ENCODE measurements around the gene CTDSPL2.
"Not testable (repeated sequence)": the region's sequence is repeated elsewhere in the genome, so short reads cannot be mapped to it uniquely, and the experiment has no call there.

The CTDSPL2 gene

DNA sequence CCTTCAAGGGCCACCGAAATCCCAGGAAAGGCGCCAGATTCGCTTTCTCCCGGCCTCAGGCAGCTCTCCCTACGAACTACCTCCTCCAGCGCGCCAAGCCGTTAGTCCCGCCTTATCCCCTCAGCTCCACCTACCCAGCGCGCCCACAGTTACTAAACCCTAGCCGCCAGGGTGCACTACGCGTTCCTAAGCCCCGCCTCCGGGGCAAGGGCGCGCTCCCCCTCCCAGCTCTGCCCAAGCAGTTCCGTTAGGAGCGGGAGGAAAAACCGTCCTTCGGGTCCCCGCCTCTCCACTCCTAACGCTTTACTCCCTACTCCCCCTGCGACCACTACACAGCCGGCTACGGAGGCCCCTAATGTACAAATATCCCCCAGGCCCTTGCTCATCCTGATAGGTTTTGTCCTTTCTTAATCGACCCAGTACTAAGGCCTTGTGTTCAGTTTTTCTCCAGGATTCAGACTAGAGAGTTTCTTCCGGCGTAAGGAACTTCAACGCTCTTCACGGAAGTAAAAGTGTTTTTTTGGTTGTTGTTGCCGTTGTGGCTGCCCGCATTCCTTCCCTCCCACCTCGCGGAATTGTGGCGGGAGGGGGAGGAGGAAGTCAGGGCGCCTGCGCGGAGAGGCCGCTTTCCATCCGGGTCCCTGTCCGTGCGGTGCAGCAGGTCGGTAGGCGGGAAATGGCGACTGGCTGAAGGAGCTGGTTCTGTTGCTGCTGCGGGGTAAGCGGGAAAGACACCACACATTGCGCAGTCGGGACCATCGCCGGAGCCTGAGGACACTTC is at the start of gene CTDSPL2:
Gene CTDSPL2 (plus strand): TSS at position 655 of the 781 bp plus-strand sequence. CDS start 31,386 bp downstream, outside the sequence.
- peak; percentile 90 for DNase-seq

DNA sequence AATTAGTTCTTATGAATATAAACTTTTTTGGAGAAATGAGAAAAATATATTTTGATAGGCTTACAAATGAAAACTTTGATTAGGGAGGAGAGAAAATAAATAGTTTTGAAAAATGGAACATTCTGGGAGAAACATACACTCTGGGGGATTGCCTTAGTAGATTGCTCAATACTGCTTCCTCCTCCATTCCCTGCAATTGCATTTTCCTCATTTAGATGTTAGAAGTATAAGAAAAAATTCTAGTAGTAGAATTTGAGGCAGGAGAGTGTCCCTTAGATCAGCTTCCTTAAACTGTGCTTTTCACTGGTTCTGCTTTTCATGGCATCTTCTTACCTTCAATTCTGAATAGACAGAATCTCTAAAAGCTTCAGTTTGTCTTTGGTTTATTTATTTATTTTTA is 46.2 kb upstream of the CTDSPL2 start:
- DNase-seq, result no peak

DNA sequence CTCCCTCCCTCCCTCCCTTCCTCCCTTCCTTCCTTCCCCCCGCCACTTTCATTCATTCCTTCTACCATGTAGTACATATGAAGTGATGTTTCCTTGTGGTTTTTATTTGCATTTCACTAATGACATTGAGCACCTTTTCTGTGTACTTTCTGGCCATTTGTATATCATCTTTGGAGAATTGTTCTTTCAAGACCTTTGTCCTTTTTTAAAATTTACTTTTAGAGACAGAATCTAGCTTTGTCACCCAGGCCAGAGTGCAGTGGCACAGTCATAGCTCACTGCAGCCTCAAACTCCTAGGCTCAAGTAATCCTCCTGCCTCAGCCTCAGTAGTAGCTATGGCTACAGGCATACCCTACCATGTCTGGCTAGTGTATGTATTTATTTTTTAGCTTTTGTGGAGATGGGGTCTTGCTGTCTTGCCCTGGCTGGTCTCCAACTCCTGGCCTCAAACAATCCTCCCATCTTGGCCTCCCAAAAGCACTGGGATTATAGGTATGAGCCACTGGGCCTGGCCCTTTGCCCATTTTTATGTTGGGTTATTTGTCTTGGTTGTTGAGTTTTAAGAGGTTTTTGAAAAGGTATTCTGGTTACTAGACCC is 42.0 kb upstream of the CTDSPL2 start:
- DNase-seq, result no peak

DNA sequence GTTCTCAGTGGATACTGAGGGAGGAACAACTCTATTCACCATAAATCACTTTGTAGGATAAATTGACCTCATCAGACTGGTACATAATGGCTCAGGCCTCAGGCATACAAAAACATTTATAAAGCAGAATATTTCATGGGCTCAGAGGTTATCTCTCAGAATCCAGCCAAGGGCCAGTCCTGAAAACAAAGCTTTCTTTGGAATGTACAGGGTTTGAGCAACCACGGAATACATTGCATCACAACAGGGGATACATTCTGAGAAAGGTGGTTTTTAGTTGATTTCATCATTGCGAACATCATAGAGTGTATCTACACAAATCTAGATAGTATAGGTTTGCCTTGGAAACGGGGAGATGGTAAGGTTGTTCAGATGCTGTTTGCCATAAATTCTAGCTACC is 33.4 kb upstream of the CTDSPL2 start:
- DNase-seq, result no peak

- no peak for DNase-seq
Measured at GRCh38 chr15:44394562-44394961, 32.9 kb upstream of the CTDSPL2 start.

DNA sequence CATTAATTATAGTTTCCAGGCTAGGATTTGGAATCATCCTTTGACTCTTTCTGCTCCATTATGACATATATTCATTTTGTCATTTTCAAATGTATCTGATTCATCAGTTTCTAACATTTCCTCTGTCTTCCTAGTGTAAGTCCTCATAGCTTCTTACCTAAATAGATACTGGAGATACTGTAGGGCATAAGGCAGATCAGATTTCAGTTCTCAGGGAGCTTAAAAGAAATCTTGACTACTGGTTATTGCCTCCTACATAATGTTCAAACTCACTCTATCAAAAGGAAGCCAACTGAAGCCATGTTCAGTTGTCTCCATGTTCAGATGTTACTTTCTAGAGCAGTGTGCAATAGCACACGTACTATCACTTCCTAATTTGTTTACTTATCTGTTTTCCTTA is 29.6 kb upstream of the CTDSPL2 start:
- no peak for DNase-seq

DNA sequence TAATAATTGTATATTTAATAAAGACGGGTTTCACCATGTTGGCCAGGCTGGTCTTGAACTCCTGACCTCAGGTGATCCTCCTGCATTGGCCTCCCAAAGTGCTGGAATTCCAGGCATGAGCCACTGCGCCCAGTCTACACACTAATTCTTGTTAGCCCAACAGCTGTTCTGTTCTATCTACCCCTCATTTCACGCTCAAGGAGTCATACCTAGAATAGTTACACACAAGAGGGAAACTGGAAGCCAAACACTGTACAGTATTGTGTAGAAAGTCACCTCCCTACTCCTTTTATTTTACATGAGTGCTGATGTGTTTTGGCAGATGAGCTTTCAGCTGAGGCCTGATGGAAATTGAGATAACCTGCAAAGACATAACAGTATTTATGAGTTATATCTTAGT is 13.4 kb upstream of the CTDSPL2 start:
- DNase-seq, result no peak

DNA sequence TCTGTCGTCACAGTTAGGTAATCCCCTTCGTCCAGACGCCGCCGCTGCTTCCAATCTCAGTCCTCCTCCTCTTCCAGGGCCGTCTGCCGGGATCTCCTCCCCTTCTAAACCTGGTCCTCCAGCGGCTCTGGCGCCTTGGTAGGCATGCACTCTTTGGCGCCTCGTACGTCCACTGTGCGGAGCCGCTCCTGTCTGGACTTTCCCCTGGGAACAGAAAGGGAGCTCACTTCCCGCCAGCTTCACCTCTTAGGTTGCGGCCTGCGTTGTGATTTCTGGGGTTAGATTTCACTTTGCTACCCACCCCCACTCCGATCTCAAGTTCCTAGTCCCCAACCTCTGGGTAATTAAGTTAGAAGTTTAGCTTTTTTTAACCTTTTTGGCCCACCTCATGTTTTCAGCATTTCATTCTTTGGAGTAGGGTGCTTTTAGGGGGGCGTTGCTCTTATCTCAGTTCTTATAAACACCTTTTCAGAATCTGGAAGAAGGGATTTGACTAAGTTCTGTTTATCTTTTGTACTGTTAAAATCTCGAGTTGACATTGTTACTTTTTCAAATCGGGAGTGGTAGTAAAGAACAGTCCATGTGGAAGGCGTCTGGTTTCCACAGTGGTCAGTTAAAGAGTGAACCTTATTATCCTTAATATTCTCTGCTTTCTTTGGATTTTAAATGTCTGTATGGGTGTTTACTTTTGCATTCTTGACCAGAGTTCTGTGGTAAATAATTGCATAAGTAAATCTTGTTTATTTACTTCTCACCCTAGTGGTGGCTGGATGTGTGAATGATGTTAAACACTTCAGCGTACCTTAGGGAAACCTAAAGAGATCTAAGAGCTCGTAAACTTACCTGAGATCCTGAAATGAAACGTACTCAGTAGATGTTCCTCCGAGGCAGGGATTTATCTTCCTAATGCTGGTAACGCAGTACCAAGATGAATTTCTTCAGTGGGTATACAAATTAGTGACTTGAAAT is 611 bp downstream of the CTDSPL2 start:
- peak; percentile 53 for DNase-seq

GRCh38 chr15:44435893-44436667 is 8.7 kb downstream of the CTDSPL2 start:
- DNase-seq, result no peak

- no peak for DNase-seq
Measured at GRCh38 chr15:44438402-44438801, 11.0 kb downstream of the CTDSPL2 start.

GRCh38 chr15:44441095-44441501 is 13.7 kb downstream of the CTDSPL2 start:
- no peak for DNase-seq

DNA sequence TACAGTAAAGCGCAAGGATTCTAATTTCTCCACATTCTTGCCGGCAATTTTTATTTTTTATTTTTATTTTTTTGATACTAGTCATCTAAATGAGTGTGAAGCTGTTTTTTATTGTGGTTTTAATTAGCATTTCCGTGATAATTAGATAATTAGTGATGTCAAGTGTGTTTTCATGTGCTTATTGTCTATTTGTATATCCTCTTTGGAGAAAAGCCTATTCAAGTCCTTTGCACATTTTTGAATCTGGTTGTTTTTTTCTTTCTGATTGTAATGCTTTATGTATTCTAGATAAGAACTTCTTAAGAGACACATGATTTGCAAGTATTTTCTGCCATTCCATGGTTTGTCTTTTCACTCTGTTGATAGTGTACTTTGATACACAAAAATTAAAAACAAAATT is 16.1 kb downstream of the CTDSPL2 start:
- no peak for DNase-seq

GRCh38 chr15:44447772-44448376 is 20.4 kb downstream of the CTDSPL2 start:
- DNase-seq, result no peak

GRCh38 chr15:44450172-44450571 is 22.7 kb downstream of the CTDSPL2 start:
- no peak for DNase-seq

GRCh38 chr15:44453578-44454283 is 26.3 kb downstream of the CTDSPL2 start:
- DNase-seq, result not testable (repeated sequence)

DNA sequence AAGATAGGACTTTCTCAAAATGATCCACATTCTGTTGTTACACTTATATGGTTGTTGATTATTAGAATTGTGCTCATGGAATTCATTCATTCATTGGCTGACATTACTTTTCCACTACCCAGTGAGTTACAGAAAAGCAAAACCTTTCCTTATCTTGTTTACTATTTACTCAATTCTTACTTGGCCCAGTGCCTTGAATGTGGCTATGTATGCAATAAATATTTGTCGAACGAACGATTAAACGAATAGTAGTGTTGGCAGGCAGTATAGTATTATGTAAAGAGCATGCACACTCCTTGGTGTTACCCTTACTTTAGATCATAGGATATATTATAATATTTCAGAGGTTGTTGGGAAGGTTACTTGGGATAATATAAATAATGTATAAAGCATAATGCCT is 31.0 kb downstream of the CTDSPL2 start:
- no peak for DNase-seq

- DNase-seq, result no peak
Measured at GRCh38 chr15:44468709-44469385, 41.4 kb downstream of the CTDSPL2 start.

DNA sequence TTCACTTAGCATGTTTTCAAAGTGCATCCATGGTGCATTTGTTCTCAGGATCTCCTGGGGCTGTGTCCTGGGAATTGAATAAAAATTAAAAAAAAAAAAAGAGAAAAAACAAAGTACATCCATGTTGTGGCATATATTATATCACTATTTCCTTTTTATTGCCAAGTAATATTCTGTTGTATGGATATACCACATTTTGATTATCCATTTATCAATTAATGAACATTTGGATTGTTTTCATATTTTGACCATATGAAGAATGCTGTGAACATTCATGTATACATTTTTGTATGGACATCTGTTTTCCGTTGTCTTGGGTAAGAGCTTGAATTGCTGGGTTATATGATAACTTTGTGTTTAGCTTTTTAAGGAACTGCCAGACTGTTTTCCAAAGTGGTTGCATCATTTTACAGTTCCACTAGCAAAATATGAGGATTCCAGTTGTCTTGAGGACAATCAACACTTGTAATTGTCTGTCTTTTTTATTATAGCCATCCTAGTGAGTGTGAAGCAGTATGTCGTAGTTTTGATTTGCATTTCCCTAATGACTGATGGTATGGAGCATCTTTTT is 44.5 kb downstream of the CTDSPL2 start:
- no peak for DNase-seq

- DNase-seq, result no peak
Measured at GRCh38 chr15:44479343-44479742, 51.9 kb downstream of the CTDSPL2 start.

GRCh38 chr15:44482090-44482489 is 54.7 kb downstream of the CTDSPL2 start:
- no peak for DNase-seq

- DNase-seq, result no peak
Measured at GRCh38 chr15:44485880-44486279, 58.5 kb downstream of the CTDSPL2 start.

Measured in NCI-H510A (cell line).